Measurements from ENCODE around the gene IRX2. TPM values are rescaled to one million over a fixed set of nuclear protein-coding genes. Genes with fewer than 3 reads are reported as not detected.

IRX2 gene
- total and polyA plus RNA-seq, 2 donors (not counting 1 experiment from before 2014, with no cell fraction given), result not detected

DNA sequence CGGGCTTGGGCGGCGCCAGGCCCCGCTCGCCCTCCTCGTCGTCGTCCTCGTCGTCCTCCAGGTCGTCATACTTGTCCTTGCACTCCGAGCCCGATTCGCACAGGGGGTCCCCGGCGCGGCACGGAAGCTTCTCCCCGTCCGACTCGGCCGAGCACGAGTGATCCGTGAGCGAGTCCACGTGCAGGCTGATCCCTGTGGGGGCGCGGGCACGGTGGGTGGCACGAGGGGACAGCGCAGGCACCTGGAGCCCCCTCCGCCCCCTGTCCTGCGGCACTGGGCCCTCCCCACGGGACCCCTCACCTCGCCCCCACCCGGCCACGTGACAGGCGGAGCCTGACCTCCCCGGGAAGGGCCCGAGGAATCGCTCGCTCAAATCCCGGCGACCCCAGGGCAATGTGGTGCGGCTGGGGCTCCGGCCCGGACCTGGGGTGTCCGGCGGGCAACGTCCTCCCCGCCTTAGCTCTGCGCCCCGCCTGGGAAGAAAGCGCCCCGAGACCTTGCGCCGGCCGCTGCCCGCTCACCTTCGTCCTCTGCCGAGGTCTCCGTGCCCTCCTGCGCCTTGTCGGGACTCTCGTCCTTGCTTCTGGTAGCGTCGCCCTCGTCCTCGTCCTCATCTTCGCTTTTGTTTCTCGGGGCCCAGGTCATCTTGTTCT, 2.5 kb downstream of the IRX2 start:
- no peak overlapping the region for H3K9ac ChIP-seq (ENCODE audit: low read length)
- no peaks in the 10 kb centered on the region for H3K79me2 ChIP-seq (ENCODE audit: control insufficient read depth, insufficient read depth, low read length)
- H3K4me3 ChIP-seq (ENCODE audit: control extremely low read depth in 1 of 5, extremely low read depth in 1 of 5, insufficient read depth in 1 of 5, low read depth in 2 of 5, low read length in 4 of 5), result no peak overlapping the region
- H3K4me1 ChIP-seq (ENCODE audit: control insufficient read depth in 2 of 2, insufficient read depth in 2 of 2, low read length in 2 of 2), result no peaks in the 10 kb centered on the region
- DNase-seq (no peak), ATAC-seq (ENCODE audit: low read depth) (no peak)
- Mint-ChIP-seq H3K9me3 (ENCODE audit: insufficient read depth) (no peaks in the 10 kb centered on the region), H3K4me3 (no peak overlapping the region), H3K4me1 (peaks cover 5% of the 10 kb centered on the region), H3K27me3 (peaks cover 55% of the 10 kb centered on the region), H3K27ac (no peak overlapping the region)
- no peaks in the 10 kb centered on the region for H3K36me3 ChIP-seq (replicated peaks in 1 of 2; ENCODE audit: control extremely low read depth in 1 of 2, control insufficient read depth in 1 of 2, extremely low read depth in 1 of 2, insufficient read depth in 2 of 2, low read length in 1 of 2)
- no peak overlapping the region for H2AFZ ChIP-seq (ENCODE audit: insufficient read depth, low read depth, low read length, poor library complexity, severe bottlenecking)
- intact Hi-C loops (cut with micrococcal nuclease), result no loop called here
- H3K27ac ChIP-seq (ENCODE audit: low read length in 2 of 2), result no peak overlapping the region
- 20% methylated on average over 70 of the region's 71 CpGs for WGBS (ENCODE audit: insufficient coverage)
- H3K4me2 ChIP-seq (replicated peaks; ENCODE audit: low read depth, low read length, poor library complexity, severe bottlenecking), result no peak overlapping the region
- ChIA-PET POLR2A (no interaction called here), CTCF (no interaction called here)
- H3K9me3 ChIP-seq (ENCODE audit: control extremely low read depth in 1 of 3, control insufficient read depth in 2 of 3, insufficient read depth in 1 of 3, low read length in 2 of 3), result peaks cover 0 to 28% (median 0%) of the 10 kb centered on the region in 3 donors
- TF ChIP-seq CTCF (IDR thresholded peaks at IDR 0.05) (no peak), EZH2 (IDR thresholded peaks at IDR 0.05; ENCODE audit: borderline replicate concordance, insufficient read depth, low read depth, low read length, poor library complexity, severe bottlenecking) (no peak)
- H3K27me3 ChIP-seq (replicated peaks in 1 of 4; ENCODE audit: control extremely low read depth in 1 of 4, control insufficient read depth in 3 of 4, insufficient read depth in 4 of 4, low read length in 3 of 4), result peaks cover 0 to 44% (median 23%) of the 10 kb centered on the region in 4 experiments
- no peaks in the 10 kb centered on the region for H4K20me1 ChIP-seq (ENCODE audit: control insufficient read depth, insufficient read depth, low read length, poor library complexity, severe bottlenecking)

GRCh38 chr5:2748179-2748860, 3.2 kb downstream of the IRX2 start:
- intact Hi-C loops (cut with micrococcal nuclease), result no loop called here
- H2AFZ ChIP-seq (ENCODE audit: insufficient read depth, low read depth, low read length, poor library complexity, severe bottlenecking), result no peak overlapping the region
- H3K27me3 ChIP-seq (replicated peaks in 1 of 4; ENCODE audit: control extremely low read depth in 1 of 4, control insufficient read depth in 3 of 4, insufficient read depth in 4 of 4, low read length in 3 of 4), result peaks cover 0 to 40% (median 26%) of the 10 kb centered on the region in 4 experiments
- 15% methylated on average over 86 of the region's 86 CpGs for WGBS (ENCODE audit: insufficient coverage)
- no peak overlapping the region for H3K4me3 ChIP-seq (ENCODE audit: control extremely low read depth in 1 of 5, extremely low read depth in 1 of 5, insufficient read depth in 1 of 5, low read depth in 2 of 5, low read length in 4 of 5)
- H3K27ac ChIP-seq (ENCODE audit: low read length in 2 of 2), result no peak overlapping the region
- ATAC-seq (ENCODE audit: low read depth), result no peak
- DNase-seq, result no peak
- no peak overlapping the region for H3K9ac ChIP-seq (ENCODE audit: low read length)
- ChIA-PET POLR2A (no interaction called here), CTCF (no interaction called here)
- Mint-ChIP-seq H3K9me3 (ENCODE audit: insufficient read depth) (no peaks in the 10 kb centered on the region), H3K27me3 (peaks cover 57% of the 10 kb centered on the region), H3K4me3 (no peak overlapping the region), H3K27ac (no peak overlapping the region), H3K4me1 (peaks cover 2% of the 10 kb centered on the region)
- H3K36me3 ChIP-seq (replicated peaks in 1 of 2; ENCODE audit: control extremely low read depth in 1 of 2, control insufficient read depth in 1 of 2, extremely low read depth in 1 of 2, insufficient read depth in 2 of 2, low read length in 1 of 2), result no peaks in the 10 kb centered on the region
- no peaks in the 10 kb centered on the region for H3K4me1 ChIP-seq (ENCODE audit: control insufficient read depth in 2 of 2, insufficient read depth in 2 of 2, low read length in 2 of 2)
- no peak for TF ChIP-seq EZH2 (IDR thresholded peaks at IDR 0.05; ENCODE audit: borderline replicate concordance, insufficient read depth, low read depth, low read length, poor library complexity, severe bottlenecking)
- no peak for TF ChIP-seq CTCF (IDR thresholded peaks at IDR 0.05)
- H3K4me2 ChIP-seq (replicated peaks; ENCODE audit: low read depth, low read length, poor library complexity, severe bottlenecking), result no peak overlapping the region
- no peaks in the 10 kb centered on the region for H4K20me1 ChIP-seq (ENCODE audit: control insufficient read depth, insufficient read depth, low read length, poor library complexity, severe bottlenecking)
- peaks cover 0 to 28% (median 0%) of the 10 kb centered on the region in 3 donors for H3K9me3 ChIP-seq (ENCODE audit: control extremely low read depth in 1 of 3, control insufficient read depth in 2 of 3, insufficient read depth in 1 of 3, low read length in 2 of 3)
- no peaks in the 10 kb centered on the region for H3K79me2 ChIP-seq (ENCODE audit: control insufficient read depth, insufficient read depth, low read length)
